Measurements from ENCODE around the gene TMC6.

TMC6 gene

DNA sequence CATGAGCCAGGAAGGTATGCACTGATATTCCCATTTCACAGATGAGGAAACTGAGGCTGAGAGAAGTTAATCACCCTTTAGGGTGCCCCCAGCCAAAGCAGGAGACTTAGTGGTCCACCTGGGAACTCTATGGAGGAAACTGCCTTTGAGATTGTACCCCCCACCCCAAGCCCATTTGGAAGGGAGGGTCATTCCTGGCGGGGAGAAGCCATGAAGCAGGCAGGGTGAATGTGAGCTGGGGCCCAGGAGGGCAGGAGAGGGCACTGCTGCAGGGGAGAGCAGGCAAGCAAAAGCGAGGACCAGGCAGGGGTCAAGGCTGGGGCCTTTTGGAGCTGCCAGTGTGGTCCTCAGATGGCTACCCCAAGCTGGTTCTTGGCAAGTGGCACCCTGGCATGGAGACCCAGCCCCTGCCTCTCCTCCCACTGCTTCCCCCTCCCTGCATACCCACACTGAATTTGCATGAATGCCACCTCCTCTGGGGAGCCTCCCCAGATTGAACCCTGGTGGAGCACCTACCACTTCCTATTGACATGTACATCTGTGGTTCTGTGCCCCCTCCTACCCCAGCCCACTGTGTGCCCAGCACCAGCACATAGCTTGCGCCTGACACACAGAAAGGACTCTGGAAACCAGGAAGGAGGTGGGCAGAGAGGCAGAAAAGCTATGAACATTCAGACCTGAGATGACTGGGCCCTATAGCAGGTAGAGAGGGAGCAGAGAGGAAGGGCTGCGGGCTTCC is 965 bp upstream of the TMC6 start:
- DNase-seq (ENCODE audit: low read depth, low spot score): no peak
- no peak overlapping the region for H3K4me3 ChIP-seq (ENCODE audit: low read depth, low read length)
- in situ Hi-C loops (cut with HindIII; ENCODE audit: low sequenced_read_pairs): no loop called here
- TF ChIP-seq, protein P1, sequence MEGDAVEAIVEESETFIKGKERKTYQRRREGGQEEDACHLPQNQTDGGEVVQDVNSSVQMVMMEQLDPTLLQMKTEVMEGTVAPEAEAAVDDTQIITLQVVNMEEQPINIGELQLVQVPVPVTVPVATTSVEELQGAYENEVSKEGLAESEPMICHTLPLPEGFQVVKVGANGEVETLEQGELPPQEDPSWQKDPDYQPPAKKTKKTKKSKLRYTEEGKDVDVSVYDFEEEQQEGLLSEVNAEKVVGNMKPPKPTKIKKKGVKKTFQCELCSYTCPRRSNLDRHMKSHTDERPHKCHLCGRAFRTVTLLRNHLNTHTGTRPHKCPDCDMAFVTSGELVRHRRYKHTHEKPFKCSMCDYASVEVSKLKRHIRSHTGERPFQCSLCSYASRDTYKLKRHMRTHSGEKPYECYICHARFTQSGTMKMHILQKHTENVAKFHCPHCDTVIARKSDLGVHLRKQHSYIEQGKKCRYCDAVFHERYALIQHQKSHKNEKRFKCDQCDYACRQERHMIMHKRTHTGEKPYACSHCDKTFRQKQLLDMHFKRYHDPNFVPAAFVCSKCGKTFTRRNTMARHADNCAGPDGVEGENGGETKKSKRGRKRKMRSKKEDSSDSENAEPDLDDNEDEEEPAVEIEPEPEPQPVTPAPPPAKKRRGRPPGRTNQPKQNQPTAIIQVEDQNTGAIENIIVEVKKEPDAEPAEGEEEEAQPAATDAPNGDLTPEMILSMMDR (IDR thresholded peaks at IDR 0.05; ENCODE audit: low read depth, low read length): no peak

DNA sequence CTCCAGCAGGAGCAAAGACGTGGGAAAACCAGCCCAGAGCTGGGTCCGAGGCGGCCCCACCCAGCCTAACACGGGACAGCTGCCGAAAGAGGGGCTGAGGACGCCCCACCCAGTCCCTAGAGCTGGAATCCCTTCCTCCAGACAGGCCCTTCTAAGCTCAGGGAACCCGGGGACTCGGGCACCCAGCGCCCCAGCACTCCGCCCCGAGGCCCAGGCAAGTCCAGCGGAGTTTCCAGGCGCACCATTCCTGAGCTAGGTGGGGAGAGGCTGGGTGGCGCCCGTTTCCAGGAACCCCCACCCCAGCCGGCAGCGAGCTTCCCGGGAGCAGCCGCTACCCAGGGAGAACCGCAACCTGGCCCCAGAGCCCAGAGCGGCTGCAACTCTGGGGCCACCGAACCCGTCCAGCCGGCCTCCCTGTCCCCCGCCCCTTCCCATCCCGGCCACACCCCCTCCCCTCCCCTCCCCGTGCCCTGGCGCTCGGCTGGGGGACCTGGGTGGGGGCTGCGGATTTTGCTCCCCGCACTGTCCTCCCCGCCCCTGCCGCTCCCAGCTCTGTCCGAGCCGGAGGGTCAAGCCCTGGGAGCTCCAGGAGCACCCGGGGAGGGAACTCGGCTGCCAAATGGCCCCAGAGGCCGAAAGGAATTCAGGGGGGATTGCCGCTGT is 536 bp downstream of the TMC6 start:
- peak overlapping the region; percentile 35 for H3K4me3 ChIP-seq (ENCODE audit: low read depth, low read length)
- TF ChIP-seq, protein P1 (IDR thresholded peaks at IDR 0.05; ENCODE audit: low read depth, low read length): no peak
- in situ Hi-C loops (cut with HindIII; ENCODE audit: low sequenced_read_pairs): no loop called here
- no peak for DNase-seq (ENCODE audit: low read depth, low spot score)

DNA sequence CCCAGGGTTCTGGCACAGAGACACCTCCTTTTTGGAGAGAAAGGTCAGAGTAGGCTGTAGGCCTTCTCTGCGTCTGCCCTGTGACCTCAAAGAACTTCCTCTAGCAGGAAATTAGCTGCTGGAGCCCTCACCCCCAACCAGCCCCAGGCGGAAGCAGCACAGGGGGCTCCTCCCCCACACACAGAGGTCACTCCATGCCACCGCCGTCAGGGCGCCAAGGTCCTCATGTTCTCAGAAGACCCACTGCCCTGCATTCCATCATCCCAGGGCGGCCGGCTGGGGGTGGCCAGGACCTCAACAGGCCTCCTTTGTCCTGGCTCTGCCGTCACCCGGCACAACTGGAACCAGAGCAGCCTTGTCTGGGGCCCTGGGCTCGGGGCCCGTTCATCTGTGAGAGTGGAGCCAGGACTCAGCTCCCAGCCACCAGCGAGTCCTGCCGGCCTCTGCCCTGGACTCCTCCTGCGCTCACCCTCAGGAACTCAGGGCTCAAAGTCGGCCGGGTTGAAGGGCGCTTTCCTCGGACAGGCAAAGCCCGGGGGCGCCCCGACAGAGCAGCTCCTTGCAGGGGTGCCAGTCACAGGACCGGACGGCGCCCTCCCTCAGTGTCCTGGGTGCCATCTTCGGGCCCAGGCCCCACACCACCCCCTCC is 1.2 kb downstream of the TMC6 start:
- TF ChIP-seq, protein P1 (IDR thresholded peaks at IDR 0.05; ENCODE audit: low read depth, low read length): no peak
- in situ Hi-C loops (cut with HindIII; ENCODE audit: low sequenced_read_pairs): no loop called here
- H3K4me3 ChIP-seq (ENCODE audit: low read depth, low read length): no peak overlapping the region
- no peak for DNase-seq (ENCODE audit: low read depth, low spot score)

DNA sequence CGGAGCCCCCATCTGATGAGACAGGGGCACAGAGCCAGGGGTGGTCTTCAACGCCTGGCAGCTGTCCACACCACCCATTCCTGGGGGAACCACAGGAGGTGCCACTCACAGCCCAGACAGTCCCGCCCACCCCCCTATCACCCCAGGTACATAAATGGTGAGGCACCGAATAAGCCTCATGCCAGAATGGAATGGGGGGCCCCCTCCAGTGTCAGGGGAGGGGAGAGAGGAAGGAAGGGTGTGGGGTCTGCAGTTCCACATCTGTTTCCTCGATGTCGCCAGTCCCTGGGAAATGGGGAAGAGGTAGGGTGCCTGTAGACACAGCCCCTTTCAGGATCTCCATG is 1.7 kb downstream of the TMC6 start:
- TF ChIP-seq, protein P1 (IDR thresholded peaks at IDR 0.05; ENCODE audit: low read depth, low read length): no peak
- H3K4me3 ChIP-seq (ENCODE audit: low read depth, low read length): no peak overlapping the region
- in situ Hi-C loops (cut with HindIII; ENCODE audit: low sequenced_read_pairs): no loop called here
- DNase-seq (ENCODE audit: low read depth, low spot score): no peak

DNA sequence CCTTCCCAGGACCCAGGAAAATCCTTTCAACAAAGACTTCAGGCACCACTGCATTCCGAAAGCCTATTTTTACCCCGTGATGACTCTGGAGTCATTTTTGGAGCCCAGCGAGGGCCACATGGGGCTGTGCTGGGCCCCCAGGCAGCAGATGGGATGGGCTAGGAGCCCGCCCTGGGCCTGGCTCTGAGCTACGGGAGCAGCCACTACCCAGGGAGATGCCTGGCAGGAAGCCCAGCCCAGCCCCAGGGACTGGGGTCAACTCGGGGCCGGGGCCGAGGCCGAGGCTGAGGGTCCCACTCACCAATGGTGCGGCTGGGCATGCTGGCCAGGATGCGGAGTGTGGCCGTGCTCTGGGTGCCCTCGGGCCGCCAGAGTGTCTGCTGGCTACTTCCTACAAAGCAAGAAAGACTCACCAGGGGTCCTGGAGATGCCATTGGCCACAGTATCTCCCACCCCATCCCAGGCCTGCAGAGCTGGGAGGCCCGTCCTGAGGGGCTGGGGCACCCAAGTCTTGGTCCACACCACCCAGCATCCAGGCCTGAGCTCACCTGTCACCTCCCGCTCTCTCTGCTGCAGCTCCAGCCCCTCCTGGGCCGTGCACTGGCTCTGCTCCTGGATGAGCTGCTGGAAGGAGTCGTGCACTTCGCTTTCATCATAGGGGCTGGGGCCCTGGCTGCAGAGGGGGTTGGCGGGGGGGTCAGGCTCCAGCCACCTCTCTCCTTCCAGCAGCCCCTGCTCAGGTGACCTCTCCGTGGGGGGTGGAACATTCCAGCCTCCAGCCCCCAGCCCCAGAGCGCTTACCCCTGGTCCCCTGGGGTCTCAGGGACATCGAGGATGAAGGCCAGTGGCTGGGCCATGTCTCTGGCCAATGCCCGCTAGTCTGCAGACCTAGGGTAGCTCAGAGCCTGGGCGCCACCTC is 2.3 kb downstream of the TMC6 start:
- TF ChIP-seq, protein P1 (IDR thresholded peaks at IDR 0.05; ENCODE audit: low read depth, low read length): no peak
- no peak overlapping the region for H3K4me3 ChIP-seq (ENCODE audit: low read depth, low read length)
- in situ Hi-C loops (cut with HindIII; ENCODE audit: low sequenced_read_pairs): no loop called here
- no peak for DNase-seq (ENCODE audit: low read depth, low spot score)
